ENCODE data around the gene HMGCS2.
"Not testable (repeated sequence)": the region's sequence is repeated elsewhere in the genome, so short reads cannot be mapped to it uniquely, and the experiment has no call there.

HMGCS2 gene

GRCh38 chr1:119713039-119713748 lies 55.5 kb downstream of the HMGCS2 start:
- in situ Hi-C loops (cut with MboI; ENCODE audit: low pct_unique_long_range_greater_than_20kb, low sequenced_read_pairs) = no loop called here
- DNase-seq = peak; percentile 44

DNA sequence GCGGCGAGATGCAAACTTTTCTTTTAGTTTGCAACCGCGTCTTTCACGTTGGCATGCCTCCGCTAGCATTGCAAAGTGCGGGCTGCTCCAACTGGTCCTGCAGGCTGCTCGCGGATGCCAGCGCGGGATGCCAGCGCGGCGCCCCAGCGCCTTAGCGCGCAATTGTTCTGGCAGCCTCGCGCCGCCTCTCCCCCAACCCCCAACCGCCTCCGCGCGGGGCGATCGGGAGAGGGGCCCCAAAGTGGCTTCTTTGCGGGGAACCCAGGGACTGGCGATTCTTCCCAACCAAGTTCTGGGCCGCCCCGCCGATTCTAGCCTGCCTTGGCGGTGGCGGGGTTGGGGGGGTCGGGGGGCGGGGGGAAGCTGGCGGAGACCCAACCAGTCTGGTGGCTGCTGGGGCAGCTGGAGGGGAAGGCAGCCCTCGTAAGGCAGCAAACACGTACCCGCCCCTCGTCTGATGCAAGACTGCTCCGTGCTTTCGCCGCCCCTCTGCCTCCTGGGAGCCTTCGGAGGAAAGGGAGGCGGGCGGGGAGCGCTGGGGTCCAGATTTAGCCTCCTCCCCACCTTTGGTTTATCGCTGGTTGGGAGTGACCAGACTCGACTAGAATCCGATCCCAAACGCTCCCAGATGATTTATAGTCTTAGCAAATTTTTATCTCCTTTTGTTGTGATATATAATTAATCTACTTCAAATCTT lies 56.2 kb downstream of the HMGCS2 start:
- in situ Hi-C loops (cut with MboI; ENCODE audit: low pct_unique_long_range_greater_than_20kb, low sequenced_read_pairs) = no loop called here
- peak; percentile 88 for DNase-seq

- peak; percentile 92 for DNase-seq
- in situ Hi-C loops (cut with MboI; ENCODE audit: low pct_unique_long_range_greater_than_20kb, low sequenced_read_pairs) = no loop called here
Measured at GRCh38 chr1:119711804-119712341, 56.8 kb downstream of the HMGCS2 start, which contains the start of gene PHGDH. Gene PHGDH (plus strand): TSS chr1:119711934. CDS start chr1:119712023, 89 bp downstream.

- DNase-seq; in situ Hi-C loops (cut with MboI; ENCODE audit: low pct_unique_long_range_greater_than_20kb, low sequenced_read_pairs): not testable (repeated sequence)
Measured at GRCh38 chr1:119711356-119711803, 57.3 kb downstream of the HMGCS2 start.

- in situ Hi-C loops (cut with MboI; ENCODE audit: low pct_unique_long_range_greater_than_20kb, low sequenced_read_pairs); DNase-seq: not testable (repeated sequence)
Measured at GRCh38 chr1:119706599-119706998, 62.1 kb downstream of the HMGCS2 start.

- in situ Hi-C loops (cut with MboI; ENCODE audit: low pct_unique_long_range_greater_than_20kb, low sequenced_read_pairs) = no loop called here
- no peak for DNase-seq
Measured at GRCh38 chr1:119703666-119704450, 64.8 kb downstream of the HMGCS2 start.

- in situ Hi-C loops (cut with MboI; ENCODE audit: low pct_unique_long_range_greater_than_20kb, low sequenced_read_pairs) = no loop called here
- DNase-seq = peak; percentile 59
Measured at GRCh38 chr1:119702384-119702783, 66.3 kb downstream of the HMGCS2 start.

- in situ Hi-C loops (cut with MboI; ENCODE audit: low pct_unique_long_range_greater_than_20kb, low sequenced_read_pairs) = no loop called here
Measured at GRCh38 chr1:119701659-119702058, 67.0 kb downstream of the HMGCS2 start.

GRCh38 chr1:119700326-119700725 lies 68.4 kb downstream of the HMGCS2 start:
- in situ Hi-C loops (cut with MboI; ENCODE audit: low pct_unique_long_range_greater_than_20kb, low sequenced_read_pairs) = no loop called here

More at GRCh38 chr1:119701659-119702058, 67.0 kb downstream of the HMGCS2 start:
- DNase-seq = no peak

More at GRCh38 chr1:119700326-119700725, 68.4 kb downstream of the HMGCS2 start:
- no peak for DNase-seq
